K562 (cell line): ENCODE measurements around the gene ABHD12. TPM values are rescaled to one million over a fixed set of nuclear protein-coding genes. Genes with fewer than 3 reads are reported as not detected.

Experiments used
- AFF1 ChIP-seq, 2 experiments: fragments of 450-650 bp; IDR thresholded peaks; 2 replicates each; pipeline ENCODE4 v1.6.1; 2018; ENCODE audit warnings: mild to moderate bottlenecking in 2 of 2, low read depth in 1 of 2; ENCODE audit not compliant: partially characterized antibody in 2 of 2
- ARID2 ChIP-seq: fragments of 450-650 bp; IDR thresholded peaks from 2 replicates; pipeline ENCODE4 v1.6.1; 2017; ENCODE audit warnings: antibody characterized with exemption, mild to moderate bottlenecking
- CBFB ChIP-seq: sonication (generic); formaldehyde crosslinking; IDR thresholded peaks from 2 replicates; pipeline ENCODE4 v1.4.0; 2020; ENCODE audit warnings: mild to moderate bottlenecking, missing genetic modification reagents
- CEBPZ ChIP-seq: fragments of 150-350 bp; IDR thresholded peaks from 2 replicates; pipeline ENCODE4 v1.6.1; 2014; ENCODE audit warnings: low read depth, mild to moderate bottlenecking, low read length, borderline replicate concordance
- CTCFL ChIP-seq: IDR thresholded peaks from 2 replicates; pipeline ENCODE4 v1.6.1; 2011; ENCODE audit warnings: borderline replicate concordance, low read depth, mild to moderate bottlenecking, moderate library complexity, low read length; ENCODE audit not compliant: insufficient read depth, poor library complexity, severe bottlenecking
- GABPB1 ChIP-seq: sonication (generic); formaldehyde crosslinking; IDR thresholded peaks from 2 replicates; pipeline ENCODE4 v1.8.0; 2022; ENCODE audit warnings: mild to moderate bottlenecking, missing genetic modification reagents
- PPARD ChIP-seq: fragments of 250-450 bp; sonication (Bioruptor Pico); IDR thresholded peaks from 2 replicates; pipeline ENCODE4 v1.8.0; 2022; ENCODE audit warnings: inconsistent platforms, mild to moderate bottlenecking, moderate library complexity
- RAD21 ChIP-seq, 2 experiments: fragments of 250-450 bp in 1 of 2; fragments of 450-650 bp in 1 of 2; sonication (Bioruptor Pico) in 1 of 2; formaldehyde crosslinking in 1 of 2; IDR thresholded peaks in 1 of 2; conservative IDR thresholded peaks in 1 of 2; 2 replicates each; pipeline versions ENCODE4 v1.4.0 to v1.8.0; 2020 to 2022; ENCODE audit warnings: mild to moderate bottlenecking in 2 of 2, moderate library complexity in 1 of 2
- SMAD4 ChIP-seq: fragments of 250-450 bp; sonication (Bioruptor Pico); conservative IDR thresholded peaks from 2 replicates; pipeline ENCODE4 v1.8.0; 2021; ENCODE audit warnings: inconsistent platforms, mild to moderate bottlenecking, moderate library complexity
- SMARCB1 ChIP-seq: IDR thresholded peaks from 2 replicates; pipeline ENCODE4 v1.6.1; 2011; ENCODE audit warnings: improper control_type of control experiment, low read depth; ENCODE audit not compliant: insufficient read length
- USF2 ChIP-seq: sonication (generic); formaldehyde crosslinking; IDR thresholded peaks from 2 replicates; pipeline ENCODE4 v1.5.0; 2020; ENCODE audit warnings: missing genetic modification reagents
- ZNF77 ChIP-seq: fragments of 250-450 bp; sonication (Bioruptor Pico); IDR thresholded peaks from 2 replicates; pipeline ENCODE4 v1.5.0; 2020
- polyA plus RNA-seq, 8 experiments: library from polyadenylated mRNA; depleted of rRNA in 4 of 8; stranded (reverse) in 5 of 8; unstranded in 3 of 8; fragments of >200 nt; fragmentation: Nextera tagmentation in 2 of 8; fragmentation: Illumina TruSeq in 1 of 8; extraction: Ambion mirVana in 2 of 8; extraction: Trizol in 1 of 8; gene quantifications; 2 replicates each; pipeline versions ENCODE4 v1.2.1 to v1.2.3, GENCODE V29; 2011 to 2014; ENCODE audit warnings: inconsistent platforms in 1 of 8, missing spikeins in 1 of 8
- total RNA-seq, 7 experiments: library from RNA; depleted of rRNA in 6 of 7; stranded (reverse); fragments of >200 nt in 6 of 7; fragmentation: Illumina TruSeq in 2 of 7; extraction: Trizol in 2 of 7; gene quantifications; 2 replicates each; pipeline versions ENCODE4 v1.2.1 to v1.2.3, GENCODE V29; 2011 to 2021; ENCODE audit warnings: low replicate concordance in 1 of 7

Gene ABHD12
- total and polyA plus RNA-seq, 9 of the 15 experiments (the other 6 are each of a cell fraction or from before 2014, with no cell fraction given): 0.65 to 15.6 (median 9.1) TPM

GRCh38 chr20:25294459-25295385 lies 95.9 kb downstream of the ABHD12 start (continued):
- TF ChIP-seq GABPB1 (CRISPR knock-in tag) (no peak), ARID2 (peak; percentile 67; the same call in 1 of the 2 replicates), RAD21 (CRISPR knock-in tag; conservative IDR thresholded peaks at IDR 0.05 in 1 of 2, IDR thresholded peaks at IDR 0.05 in 1 of 2) (peak; percentile 42 to 84), AFF1 (IDR thresholded peaks at IDR 0.05; ENCODE audit: low read depth in 1 of 2, partially characterized antibody in 2 of 2) (no peak), CBFB (CRISPR knock-in tag) (no peak), CTCFL (peak; percentile 74), ZNF77 (no peak), SMAD4 (CRISPR knock-in tag) (no peak), SMARCB1 (no peak), USF2 (no peak), PPARD (CRISPR knock-in tag) (no peak), CEBPZ (no peak)
